Body of pancreas (tissue), 4 donors: Measurements from ENCODE around the gene CNTNAP2. TPM values are rescaled to one million over a fixed set of nuclear protein-coding genes. Genes with fewer than 3 reads are reported as not detected.

Experiments used
- ATAC-seq: fragments of 150-250 bp; one replicate; pipeline ENCODE4 v1.9.1; 2016
- DNase-seq, 4 donors: peaks; one replicate each; pipeline ENCODE4 v3.0.0-alpha.2; 2019
- H3K27ac ChIP-seq, 4 donors: fragments of 200-600 bp; sonication (generic); 1 replicate in 3 of 4; 2 replicates in 1 of 4; pipeline versions ENCODE4 v1.5.1 to v1.6.1; 2016 to 2019; ENCODE audit warnings: mild to moderate bottlenecking in 1 of 4, mixed read lengths in 1 of 4, moderate library complexity in 1 of 4
- H3K27me3 ChIP-seq, 2 donors: fragments of 200-600 bp; sonication (generic); one replicate each; pipeline ENCODE4 v1.6.0; 2016; ENCODE audit warnings: mild to moderate bottlenecking in 1 of 2
- H3K36me3 ChIP-seq, 2 donors: fragments of 200-600 bp; sonication (generic); replicated peaks in 1 of 2; 2 replicates each; pipeline ENCODE4 v1.5.1; 2016; ENCODE audit warnings: low read depth in 2 of 2; ENCODE audit not compliant: insufficient read depth in 1 of 2
- H3K4me1 ChIP-seq: fragments of 200-600 bp; sonication (generic); one replicate; pipeline ENCODE4 v1.6.0; 2016
- H3K4me3 ChIP-seq, 2 donors: fragments of 200-600 bp; sonication (generic); 1 replicate in 1 of 2; 2 replicates in 1 of 2; pipeline ENCODE4 v1.5.1; 2016 to 2019
- H3K9me3 ChIP-seq, 3 donors: fragments of 200-600 bp; sonication (generic); 1 replicate in 2 of 3; 2 replicates in 1 of 3; pipeline ENCODE4 v1.5.1; 2016
- POLR2A ChIP-seq, 3 donors: fragments of 450-650 bp; IDR thresholded peaks; one replicate each; pipeline ENCODE4 v1.6.1; 2016; ENCODE audit warnings: antibody characterized with exemption in 3 of 3, mild to moderate bottlenecking in 2 of 3
- WGBS, 2 donors: methylation state at CpG; one replicate each; pipeline ENCODE4 v1.1.5; 2017; 5-methylcytosine and 5-hydroxymethylcytosine counted together
- intact Hi-C: fragments of 100-400 bp; cut with DNase I; formaldehyde crosslinking; loops from one replicate; pipeline ENCODE4 v1.15.1; 2023
- total RNA-seq, 2 donors: library from RNA; depleted of rRNA; stranded (reverse); fragments of >200 nt; gene quantifications; one replicate each; pipeline ENCODE4 v1.1.0, GENCODE V29; 2016
- TF ChIP-seq, protein P1 (sequence below), 7 experiments: fragments of 450-650 bp in 4 of 7; fragments of 200-600 bp in 3 of 7; sonication (generic) in 3 of 7; IDR thresholded peaks; one replicate each; pipeline ENCODE4 v1.5.1; 2016 to 2019; ENCODE audit warnings: antibody characterized with exemption in 7 of 7

CNTNAP2 gene
- total RNA-seq, 2 donors from 2014 or later: 1.0 TPM; not detected in 1

DNA sequence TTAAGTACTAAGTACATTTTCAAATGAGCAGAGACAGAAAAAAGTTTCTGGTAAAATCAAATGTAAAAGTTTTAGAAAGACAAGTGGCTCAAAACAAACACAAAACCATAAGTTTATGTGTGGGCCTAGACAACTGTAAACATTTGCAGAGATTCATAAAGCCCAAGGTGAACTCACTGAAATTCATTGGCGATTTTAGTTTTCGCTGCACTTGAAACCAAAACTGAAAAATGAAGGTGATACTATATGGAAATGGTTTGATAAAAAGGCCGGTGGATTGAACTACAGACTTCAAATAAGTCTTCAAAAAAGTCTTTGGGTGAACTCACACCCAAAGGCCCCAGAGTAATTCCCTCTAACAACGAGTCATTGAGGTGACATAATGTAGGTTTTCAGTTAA, 1289.0 kb downstream of the CNTNAP2 start:
- no peak overlapping the region for H3K4me3 ChIP-seq
- intact Hi-C loops: no loop called here
- H3K4me1 ChIP-seq: no peaks in the 10 kb centered on the region
- H3K27ac ChIP-seq: no peak overlapping the region
- TF ChIP-seq, protein P1, sequence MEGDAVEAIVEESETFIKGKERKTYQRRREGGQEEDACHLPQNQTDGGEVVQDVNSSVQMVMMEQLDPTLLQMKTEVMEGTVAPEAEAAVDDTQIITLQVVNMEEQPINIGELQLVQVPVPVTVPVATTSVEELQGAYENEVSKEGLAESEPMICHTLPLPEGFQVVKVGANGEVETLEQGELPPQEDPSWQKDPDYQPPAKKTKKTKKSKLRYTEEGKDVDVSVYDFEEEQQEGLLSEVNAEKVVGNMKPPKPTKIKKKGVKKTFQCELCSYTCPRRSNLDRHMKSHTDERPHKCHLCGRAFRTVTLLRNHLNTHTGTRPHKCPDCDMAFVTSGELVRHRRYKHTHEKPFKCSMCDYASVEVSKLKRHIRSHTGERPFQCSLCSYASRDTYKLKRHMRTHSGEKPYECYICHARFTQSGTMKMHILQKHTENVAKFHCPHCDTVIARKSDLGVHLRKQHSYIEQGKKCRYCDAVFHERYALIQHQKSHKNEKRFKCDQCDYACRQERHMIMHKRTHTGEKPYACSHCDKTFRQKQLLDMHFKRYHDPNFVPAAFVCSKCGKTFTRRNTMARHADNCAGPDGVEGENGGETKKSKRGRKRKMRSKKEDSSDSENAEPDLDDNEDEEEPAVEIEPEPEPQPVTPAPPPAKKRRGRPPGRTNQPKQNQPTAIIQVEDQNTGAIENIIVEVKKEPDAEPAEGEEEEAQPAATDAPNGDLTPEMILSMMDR (IDR thresholded peaks at IDR 0.05): no peak
- no peak for TF ChIP-seq POLR2A (IDR thresholded peaks at IDR 0.05)
- H3K9me3 ChIP-seq: no peaks in the 10 kb centered on the region
- no peak for DNase-seq
- H3K27me3 ChIP-seq: no peaks in the 10 kb centered on the region
- ATAC-seq: no peak
- 84 to 85% methylated on average over 4 of the region's 4 CpGs for WGBS, 2 donors
- H3K36me3 ChIP-seq: no peaks in the 10 kb centered on the region

DNA sequence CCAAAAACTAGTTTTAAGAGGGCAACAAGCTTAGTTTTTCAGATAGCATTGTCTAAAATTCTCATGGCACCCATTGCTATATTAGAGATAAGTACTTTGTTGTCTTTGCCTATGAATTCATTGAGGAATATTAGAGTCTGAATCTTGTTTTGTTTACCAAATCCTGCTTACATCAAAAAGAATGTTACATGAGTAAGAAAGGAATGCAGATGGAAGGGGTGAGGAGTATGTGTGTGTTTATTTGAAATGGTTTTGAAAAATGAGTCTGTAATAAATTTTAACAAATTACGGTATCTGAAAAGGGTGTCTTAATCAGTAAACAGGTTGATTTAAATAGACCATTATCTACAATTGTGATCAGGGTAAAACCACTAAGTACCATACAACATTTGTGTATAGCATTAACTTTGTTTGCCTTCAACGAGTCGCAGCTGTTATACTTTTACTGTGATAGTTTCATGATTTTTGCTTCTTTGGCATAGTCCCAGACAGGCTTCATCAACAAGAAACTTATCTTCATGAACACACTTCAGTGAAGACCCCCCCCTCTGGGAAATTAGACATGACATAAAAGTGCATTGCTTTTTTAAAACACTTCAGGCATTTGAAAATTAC, 1290.0 kb downstream of the CNTNAP2 start:
- H3K27me3 ChIP-seq: no peaks in the 10 kb centered on the region
- WGBS, 2 donors: 7 to 27% methylated on average over 3 of the region's 3 CpGs

DNA sequence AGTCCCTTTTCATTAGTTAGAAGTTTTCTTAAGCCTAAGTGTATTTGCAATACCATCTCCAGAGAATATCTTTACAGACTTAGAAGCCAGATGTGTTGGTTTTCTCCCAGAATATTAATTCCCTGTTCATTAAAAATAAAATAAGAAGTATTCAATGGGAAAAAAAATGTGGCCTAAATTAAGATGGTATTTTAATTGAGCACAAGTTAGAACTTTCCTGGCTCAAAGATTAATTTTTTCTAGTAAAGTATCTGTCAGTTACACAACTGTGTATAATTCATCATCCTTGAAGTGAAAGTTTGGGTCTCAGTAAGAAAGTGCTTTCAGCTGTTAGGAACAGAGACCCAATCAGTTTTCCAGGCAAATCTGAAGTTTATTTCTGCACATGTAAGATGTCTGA, 1294.5 kb downstream of the CNTNAP2 start:
- ATAC-seq: no peak
- intact Hi-C loops: no loop called here

More for the DNA sequence above, 1290.0 kb downstream of the CNTNAP2 start:
- Histone ChIP-seq H3K27ac (no peak overlapping the region), H3K9me3 (no peaks in the 10 kb centered on the region), H3K4me3 (no peak overlapping the region), H3K36me3 (no peaks in the 10 kb centered on the region), H3K4me1 (no peaks in the 10 kb centered on the region)
- DNase-seq (no peak), ATAC-seq (no peak)
- TF ChIP-seq POLR2A (IDR thresholded peaks at IDR 0.05): no peak
- TF ChIP-seq, protein P1 (IDR thresholded peaks at IDR 0.05): no peak
- intact Hi-C loops: no loop called here

DNA sequence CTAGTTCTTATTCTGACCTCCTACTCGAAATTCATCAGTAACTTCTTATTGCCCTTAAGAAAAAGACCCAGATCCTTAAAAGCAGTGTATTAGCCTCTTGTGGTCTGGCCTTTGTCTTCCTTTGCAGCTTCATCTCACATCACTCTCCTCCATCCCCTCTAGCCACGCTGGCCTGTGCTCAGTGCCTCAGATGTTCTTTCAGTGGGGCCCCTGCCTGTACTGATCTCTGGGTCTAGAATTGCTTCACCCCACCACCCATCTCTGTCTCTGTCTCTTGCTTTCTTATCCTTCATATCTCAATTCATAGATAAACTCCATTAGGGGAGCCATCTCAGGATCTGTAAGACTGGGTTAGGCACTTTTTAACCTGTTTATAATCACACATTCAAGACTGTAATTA, 1295.5 kb downstream of the CNTNAP2 start:
- Histone ChIP-seq H3K27ac (no peak overlapping the region), H3K9me3 (no peaks in the 10 kb centered on the region), H3K4me1 (no peaks in the 10 kb centered on the region), H3K4me3 (no peak overlapping the region), H3K27me3 (no peaks in the 10 kb centered on the region), H3K36me3 (no peaks in the 10 kb centered on the region)
- TF ChIP-seq POLR2A (IDR thresholded peaks at IDR 0.05): no peak
- TF ChIP-seq, protein P1 (IDR thresholded peaks at IDR 0.05): no peak
- ATAC-seq: no peak
- DNase-seq: no peak
- 59 to 77% methylated on average over 2 of the region's 2 CpGs for WGBS, 2 donors
- intact Hi-C loops: no loop called here

More for the DNA sequence above, 1294.5 kb downstream of the CNTNAP2 start:
- Histone ChIP-seq H3K27ac (no peak overlapping the region), H3K36me3 (no peaks in the 10 kb centered on the region), H3K27me3 (no peaks in the 10 kb centered on the region), H3K9me3 (no peaks in the 10 kb centered on the region), H3K4me1 (no peaks in the 10 kb centered on the region), H3K4me3 (no peak overlapping the region)
- TF ChIP-seq POLR2A (IDR thresholded peaks at IDR 0.05): no peak
- TF ChIP-seq, protein P1 (IDR thresholded peaks at IDR 0.05): no peak
- no peak for DNase-seq
